Inferior parietal cortex (tissue), 1 donor: ENCODE measurements around the gene LSP1.

Source experiments
- DNase-seq: peaks from one replicate; pipeline ENCODE4 v3.0.0-alpha.2; 2016; ENCODE audit errors: extremely low spot score

The LSP1 gene

GRCh38 chr11:1915795-1916131 lies 62.9 kb downstream of the LSP1 start:
- no peak for DNase-seq

- DNase-seq, result no peak
Observed at GRCh38 chr11:1916132-1916985, 63.5 kb downstream of the LSP1 start.

- no peak for DNase-seq
Observed at GRCh38 chr11:1916986-1917522, 64.2 kb downstream of the LSP1 start.

DNA sequence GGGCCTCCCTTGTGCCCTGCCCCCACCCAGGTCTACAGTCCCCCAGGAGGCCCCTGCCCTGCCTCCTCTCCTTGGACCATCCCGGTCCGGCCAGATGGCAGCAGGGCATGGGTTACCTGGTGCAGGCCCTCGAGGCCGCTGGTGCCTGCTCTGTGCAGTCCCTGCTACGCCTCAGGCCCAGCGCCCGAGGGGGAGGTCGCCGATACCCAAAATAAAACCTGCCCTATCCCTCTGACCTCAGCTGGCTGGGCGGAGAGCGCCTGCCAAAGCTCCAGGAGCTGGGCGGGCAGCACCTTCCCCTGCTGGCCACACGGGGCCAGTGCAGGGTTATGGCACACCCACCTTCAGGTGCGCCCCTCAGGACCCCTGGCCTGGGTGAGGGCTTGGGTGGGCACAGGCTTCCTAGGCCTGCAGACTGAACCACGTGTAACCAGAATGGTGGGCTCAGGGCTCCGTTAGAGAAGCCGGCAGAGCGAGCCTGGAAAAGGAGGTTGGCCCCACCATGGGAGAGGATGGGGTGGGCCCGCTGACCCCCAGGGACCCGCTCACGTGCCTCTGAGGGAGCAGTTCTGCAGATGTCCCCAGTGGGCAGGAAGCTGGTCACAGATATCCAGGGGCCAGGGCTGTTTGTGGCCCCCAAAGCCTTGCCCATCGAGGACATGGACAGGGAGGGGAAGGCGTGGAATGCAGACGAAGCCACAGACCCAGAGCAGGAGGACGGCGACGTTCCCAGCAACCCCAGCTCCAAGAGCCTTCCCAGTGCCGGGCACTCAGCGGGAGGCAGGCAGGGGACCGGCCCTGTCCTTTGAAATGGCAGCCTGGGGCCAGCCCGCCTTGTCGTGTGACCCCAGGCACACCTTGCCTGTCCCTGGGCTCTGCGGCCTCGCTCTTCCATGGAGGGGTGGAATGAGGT lies 64.9 kb downstream of the LSP1 start:
- no peak for DNase-seq

DNA sequence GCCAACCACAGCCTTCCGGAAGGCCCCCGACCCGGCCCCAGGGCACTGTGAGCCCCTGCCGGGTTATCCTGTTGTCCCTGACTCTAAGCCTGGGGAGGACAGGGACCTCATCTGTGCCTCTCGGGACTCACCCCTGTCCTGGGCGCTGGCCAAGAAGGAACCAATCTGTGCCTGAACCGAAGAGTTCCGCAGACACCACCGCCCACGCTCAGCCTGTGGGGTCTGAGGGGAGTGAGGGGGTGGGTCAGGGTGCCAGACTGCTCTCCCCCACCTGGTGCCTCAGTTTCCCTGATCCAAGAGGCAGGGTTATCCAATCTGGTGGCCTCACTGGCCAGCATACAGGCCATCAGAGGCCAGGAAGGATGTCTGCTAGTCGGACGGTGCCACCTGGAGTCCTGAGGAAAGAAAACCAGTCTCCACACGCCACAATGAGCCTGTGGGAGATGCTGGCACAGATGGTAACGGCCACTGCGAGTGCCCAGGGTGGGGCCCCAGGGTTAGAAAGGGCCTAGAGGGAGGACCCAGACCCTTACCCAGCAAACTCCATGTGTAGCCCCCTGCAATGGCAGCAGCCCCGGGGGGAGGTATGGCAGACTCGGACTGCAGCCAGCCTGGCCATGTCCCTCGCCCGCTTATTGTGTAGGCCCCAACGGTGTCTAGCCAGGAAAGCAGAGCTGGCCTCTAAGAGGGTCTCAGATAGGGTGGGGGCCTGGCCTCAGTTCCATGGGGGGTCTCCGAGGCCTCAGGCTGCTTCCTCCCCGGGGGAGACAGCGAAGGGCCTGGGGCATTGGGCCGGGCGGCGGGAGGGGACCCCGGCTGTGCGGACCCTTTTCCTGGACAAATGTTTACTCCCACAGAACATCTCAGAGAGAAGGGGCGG lies 65.8 kb downstream of the LSP1 start:
- DNase-seq, result no peak

- no peak for DNase-seq
Observed at GRCh38 chr11:1919391-1920127, 66.7 kb downstream of the LSP1 start, which contains the start of gene TNNT3. Gene TNNT3, plus strand, starts transcription at chr11:1919703. Its CDS starts 3,172 bp downstream, at chr11:1922875.

GRCh38 chr11:1920128-1920908 lies 67.4 kb downstream of the LSP1 start:
- DNase-seq, result no peak

GRCh38 chr11:1920909-1921573 lies 68.2 kb downstream of the LSP1 start:
- no peak for DNase-seq

DNA sequence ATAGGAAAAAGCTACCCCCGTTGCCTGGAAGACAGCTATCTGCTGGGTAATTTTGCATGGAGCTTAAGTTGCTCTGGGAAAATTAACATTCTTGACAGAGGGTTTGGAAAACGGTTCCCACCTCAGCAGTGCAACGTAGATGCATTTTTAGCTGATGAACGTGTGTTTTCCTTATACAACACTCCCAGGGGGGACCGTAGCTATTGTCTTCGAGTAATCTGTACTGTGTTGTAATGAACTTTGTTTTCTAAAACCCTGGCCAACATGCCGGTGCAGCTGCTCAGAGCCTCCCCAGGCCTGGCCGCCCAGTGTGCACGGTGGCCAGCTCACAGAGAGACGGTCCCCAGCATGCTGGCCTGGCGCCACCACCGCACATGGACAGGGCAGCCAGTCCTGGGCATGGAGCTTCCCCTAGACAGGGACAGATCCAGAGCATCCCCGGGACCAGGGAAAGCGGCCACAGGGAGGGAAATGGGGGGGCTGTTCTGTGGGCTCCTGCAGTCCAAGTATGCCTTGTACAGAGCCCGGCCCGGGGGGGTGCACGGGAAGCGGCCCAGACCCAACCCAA lies 68.8 kb downstream of the LSP1 start:
- DNase-seq, result no peak

GRCh38 chr11:1922481-1923081 lies 69.7 kb downstream of the LSP1 start:
- DNase-seq, result no peak

GRCh38 chr11:1923201-1923956 lies 70.5 kb downstream of the LSP1 start:
- no peak for DNase-seq

DNA sequence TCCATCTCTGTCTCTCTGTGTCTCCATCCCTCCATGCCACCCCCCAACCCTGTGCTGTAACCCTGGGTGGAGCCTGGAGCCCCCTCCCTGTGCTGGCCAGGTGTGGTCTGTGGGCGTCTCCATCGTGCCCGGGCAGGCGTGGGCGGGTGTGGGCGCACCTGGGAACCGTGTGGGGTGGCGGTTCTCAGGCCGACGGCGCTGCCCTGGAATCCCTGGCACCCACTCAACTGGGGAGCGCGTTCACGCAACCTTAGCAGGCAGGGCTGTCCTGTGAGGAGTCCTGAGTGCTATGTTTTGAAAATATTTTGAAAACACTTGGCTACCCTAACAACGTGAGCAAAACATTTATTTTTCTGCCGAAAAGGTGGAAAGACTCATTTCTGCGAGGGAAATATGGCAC lies 71.3 kb downstream of the LSP1 start:
- no peak for DNase-seq

DNA sequence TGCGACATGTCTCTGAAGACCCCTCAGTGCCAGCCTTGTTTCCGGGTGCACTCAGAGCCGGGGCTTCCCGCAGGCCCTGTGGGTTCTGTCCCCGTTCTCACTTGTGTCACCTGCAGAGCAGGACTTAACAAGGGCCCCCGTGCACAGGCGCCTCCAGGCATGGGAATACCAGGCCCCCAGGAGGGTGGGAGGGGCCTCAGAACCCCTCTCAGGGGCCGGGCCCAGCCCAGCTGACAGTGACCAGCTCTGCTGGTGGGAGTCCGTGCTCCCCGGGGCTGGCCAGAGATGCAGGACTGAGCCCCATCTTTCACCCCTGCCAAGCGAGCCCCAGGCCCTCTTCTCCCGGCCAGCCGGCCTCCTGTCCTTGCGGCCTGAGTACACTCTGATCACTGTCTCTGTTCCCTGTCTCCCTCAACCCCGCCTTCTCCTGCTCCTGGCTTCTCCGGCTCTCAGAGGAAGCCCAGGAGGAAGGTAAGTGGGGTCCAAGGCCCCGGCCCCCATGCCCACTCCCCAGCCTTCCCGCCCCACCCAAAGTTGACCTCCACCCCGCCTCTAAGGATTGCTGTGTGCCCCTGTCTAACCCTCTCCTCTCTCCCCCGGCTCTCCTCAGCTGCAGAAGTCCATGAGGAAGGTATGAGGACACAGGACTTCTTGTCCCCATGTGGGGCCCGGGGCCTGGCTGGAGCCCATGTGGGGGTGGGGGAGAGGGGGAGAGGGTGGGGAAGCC lies 71.9 kb downstream of the LSP1 start:
- DNase-seq, result no peak

DNA sequence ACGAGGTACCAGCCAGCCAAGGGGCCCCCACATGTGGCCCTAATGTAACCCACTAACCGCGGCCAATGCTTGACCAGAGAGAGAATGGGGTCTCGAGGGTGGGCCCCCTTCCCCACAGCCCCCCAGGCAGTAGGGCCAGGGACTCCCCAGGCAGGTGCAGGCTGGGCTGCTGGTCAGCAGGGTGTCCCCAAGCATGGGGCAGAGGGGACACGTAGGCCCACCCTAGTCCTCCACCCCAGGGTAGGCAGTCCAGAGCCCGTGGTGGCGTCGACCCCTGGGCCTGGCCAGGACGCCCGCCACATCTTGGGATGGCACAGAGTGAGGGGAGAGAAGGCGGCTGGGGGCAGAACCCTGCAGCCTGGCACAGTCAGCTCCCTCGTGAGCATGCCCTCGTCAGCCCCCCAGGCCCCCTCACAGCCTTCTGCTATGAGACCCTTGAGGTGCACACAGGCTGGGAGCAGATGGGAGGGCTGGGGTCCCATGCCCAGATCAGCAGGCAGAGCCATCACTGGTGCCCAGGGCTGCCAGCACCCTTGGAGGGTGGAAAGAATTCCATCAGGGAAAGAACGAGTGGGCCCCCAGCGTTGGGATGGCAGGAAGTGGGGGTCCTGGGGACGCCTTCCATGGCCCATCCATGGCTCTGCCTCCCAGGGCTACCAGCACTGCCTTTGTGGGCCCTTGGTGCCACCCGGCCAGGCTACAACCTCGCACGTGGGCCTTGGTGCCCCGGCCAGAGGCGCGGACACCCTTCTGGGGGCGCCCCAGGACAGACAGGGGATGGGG lies 72.7 kb downstream of the LSP1 start:
- no peak for DNase-seq

DNA sequence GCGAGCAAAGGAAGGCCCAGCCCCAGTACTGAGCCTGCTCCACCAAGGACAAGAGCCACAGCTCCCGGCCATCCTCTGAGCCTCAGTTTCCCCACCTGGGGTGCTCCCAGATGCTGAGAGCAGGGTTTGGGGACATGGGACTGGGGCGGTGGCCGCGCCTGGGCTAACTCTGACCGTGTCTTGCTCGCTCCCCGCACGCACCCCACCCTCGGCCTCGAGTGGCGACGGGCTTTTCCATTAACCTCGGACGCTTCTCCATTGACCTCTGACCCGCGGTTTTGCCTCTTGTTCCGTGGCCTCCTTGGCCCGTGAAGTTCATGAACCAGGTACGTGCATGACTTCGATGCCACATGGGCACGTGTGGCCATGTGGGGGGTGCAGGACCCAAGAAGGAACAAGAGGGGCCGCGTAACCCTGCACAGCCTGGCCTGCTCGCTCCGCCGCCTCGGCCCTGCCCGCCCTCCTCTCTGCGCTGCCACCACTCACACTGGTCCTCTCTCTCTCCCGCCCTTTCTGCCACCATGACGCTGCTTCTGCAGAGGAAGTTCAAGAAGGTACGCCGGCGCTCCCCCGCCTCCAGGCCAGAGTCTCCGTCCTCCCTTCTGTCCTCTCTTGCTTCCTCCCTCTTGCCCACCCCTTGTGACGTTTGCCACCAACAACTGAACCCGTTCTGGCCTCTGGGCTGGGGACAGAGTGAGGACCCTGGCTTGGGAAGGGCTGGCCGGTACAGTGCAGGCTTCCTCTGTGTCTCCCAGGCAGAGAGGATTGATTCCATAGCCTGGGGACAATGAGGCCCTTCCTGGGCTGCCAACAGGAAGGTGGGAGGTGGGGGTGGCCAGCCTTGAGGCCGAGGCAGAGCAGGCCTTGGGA lies 73.5 kb downstream of the LSP1 start:
- DNase-seq, result no peak
